Trophoblast cell (in vitro differentiated cells and primary cell): ENCODE results near the gene GGT1.
"Not testable (repeated sequence)": the region's sequence is repeated elsewhere in the genome, so short reads cannot be mapped to it uniquely, and the experiment has no call there.

Experiments
- DNase-seq, 2 donors: peaks; one replicate each; pipeline ENCODE4 v3.0.0-alpha.2; 2016
- H2AFZ ChIP-seq: 2 replicates; pipeline ENCODE4 v1.6.1; 2013; ENCODE audit warnings: low read length, moderate library complexity, mild to moderate bottlenecking; ENCODE audit not compliant: insufficient read depth, poor library complexity
- H2AK5ac ChIP-seq: 2 replicates; pipeline ENCODE4 v1.6.1; 2013; ENCODE audit warnings: mild to moderate bottlenecking, low read length
- H2BK120ac ChIP-seq: 2 replicates; pipeline ENCODE4 v1.6.1; 2013; ENCODE audit warnings: low read length, mild to moderate bottlenecking, moderate library complexity; ENCODE audit not compliant: insufficient read depth, poor library complexity
- H2BK12ac ChIP-seq: 2 replicates; pipeline ENCODE4 v1.6.1; 2013; ENCODE audit warnings: mild to moderate bottlenecking, low read length, moderate library complexity
- H2BK5ac ChIP-seq: 2 replicates; pipeline ENCODE4 v1.6.1; 2013; ENCODE audit warnings: low read length, low read depth, moderate library complexity, mild to moderate bottlenecking; ENCODE audit not compliant: poor library complexity
- H3K14ac ChIP-seq: 2 replicates; pipeline ENCODE4 v1.6.1; 2013; ENCODE audit warnings: mild to moderate bottlenecking, low read length
- H3K18ac ChIP-seq: 2 replicates; pipeline ENCODE4 v1.6.1; 2013; ENCODE audit warnings: mild to moderate bottlenecking, low read length
- H3K23ac ChIP-seq: 2 replicates; pipeline ENCODE4 v1.6.1; 2013; ENCODE audit warnings: low read length
- H3K27ac ChIP-seq: 2 replicates; pipeline ENCODE4 v1.5.1; 2013; ENCODE audit warnings: low read depth, mild to moderate bottlenecking, inconsistent platforms, low read length, moderate library complexity
- H3K27me3 ChIP-seq: 2 replicates; pipeline ENCODE4 v1.6.1; 2013; ENCODE audit warnings: inconsistent platforms, mild to moderate bottlenecking, low read length, moderate library complexity; ENCODE audit not compliant: insufficient read depth
- H3K36me3 ChIP-seq, 2 experiments: 1 replicate in 1 of 2; 2 replicates in 1 of 2; pipeline ENCODE4 v1.6.1; 2013; ENCODE audit warnings: low read length in 2 of 2, mild to moderate bottlenecking in 2 of 2, moderate library complexity in 1 of 2; ENCODE audit not compliant: insufficient read depth in 2 of 2, control insufficient read depth in 1 of 2
- H3K4ac ChIP-seq: 2 replicates; pipeline ENCODE4 v1.6.1; 2013; ENCODE audit warnings: low read depth, mild to moderate bottlenecking, low read length, moderate library complexity
- H3K4me1 ChIP-seq, 2 experiments: 1 replicate in 1 of 2; 2 replicates in 1 of 2; pipeline ENCODE4 v1.6.1; 2013; ENCODE audit warnings: low read length in 2 of 2, mild to moderate bottlenecking in 2 of 2, moderate library complexity in 1 of 2; ENCODE audit not compliant: insufficient read depth in 2 of 2, control insufficient read depth in 1 of 2
- H3K4me2 ChIP-seq: 2 replicates; pipeline ENCODE4 v1.6.1; 2013; ENCODE audit warnings: inconsistent platforms, mild to moderate bottlenecking, low read length, moderate library complexity
- H3K4me3 ChIP-seq: 2 replicates; pipeline ENCODE4 v1.5.1; 2013; ENCODE audit warnings: mild to moderate bottlenecking, low read depth, low read length, inconsistent platforms
- H3K79me1 ChIP-seq: one replicate; pipeline ENCODE4 v1.6.1; 2013; ENCODE audit warnings: low read length
- H3K79me2 ChIP-seq: 2 replicates; pipeline ENCODE4 v1.6.1; 2013; ENCODE audit warnings: low read length, mild to moderate bottlenecking; ENCODE audit not compliant: control insufficient read depth, insufficient read depth, poor library complexity
- H3K9ac ChIP-seq: 2 replicates; pipeline ENCODE4 v1.6.1; 2013; ENCODE audit warnings: mild to moderate bottlenecking, low read length
- H3K9me3 ChIP-seq: 2 replicates; pipeline ENCODE4 v1.6.1; 2013; ENCODE audit warnings: low read depth, mild to moderate bottlenecking, control low read depth, inconsistent platforms, low read length; ENCODE audit not compliant: insufficient read depth
- H4K12ac ChIP-seq: 2 replicates; pipeline ENCODE4 v1.6.1; 2013; ENCODE audit warnings: low read depth, mild to moderate bottlenecking, low read length, moderate library complexity
- H4K8ac ChIP-seq: 2 replicates; pipeline ENCODE4 v1.6.1; 2013; ENCODE audit warnings: low read depth, mild to moderate bottlenecking, low read length, moderate library complexity
- H4K91ac ChIP-seq: one replicate; pipeline ENCODE4 v1.6.1; 2013; ENCODE audit warnings: low read depth, mild to moderate bottlenecking, low read length, moderate library complexity
- WGBS: extraction: QIAGEN DNeasy Blood & Tissue Kit; methylation state at CpG from one replicate; pipeline ENCODE4 v1.1.7; 2013; ENCODE audit warnings: missing lambda C conversion rate; ENCODE audit not compliant: insufficient read length, insufficient coverage; ENCODE audit errors: extremely low coverage; 5-methylcytosine and 5-hydroxymethylcytosine counted together

The GGT1 gene

GRCh38 chr22:24642307-24642706, 39.3 kb downstream of the GGT1 start:
- not testable (repeated sequence) for H4K8ac ChIP-seq, H3K27ac ChIP-seq, H3K4me3 ChIP-seq, H4K91ac ChIP-seq, H3K79me1 ChIP-seq, DNase-seq, H3K36me3 ChIP-seq, H3K79me2 ChIP-seq, H2BK12ac ChIP-seq, H3K4me1 ChIP-seq, H3K23ac ChIP-seq, H2AK5ac ChIP-seq, H2BK120ac ChIP-seq, H2AFZ ChIP-seq, H4K12ac ChIP-seq, H3K27me3 ChIP-seq, H2BK5ac ChIP-seq, H3K4ac ChIP-seq, H3K18ac ChIP-seq, H3K9ac ChIP-seq, H3K9me3 ChIP-seq, H3K14ac ChIP-seq, H3K4me2 ChIP-seq
- WGBS = no CpG with 5 or more reads among the region's 1 CpG

GRCh38 chr22:24644409-24644808, 41.4 kb downstream of the GGT1 start:
- not testable (repeated sequence) for H3K36me3 ChIP-seq, H3K4me1 ChIP-seq, H3K23ac ChIP-seq, H3K14ac ChIP-seq, DNase-seq, H3K18ac ChIP-seq, H3K4me3 ChIP-seq, H3K79me1 ChIP-seq, H2BK12ac ChIP-seq, H2BK5ac ChIP-seq, H2AFZ ChIP-seq, H3K9ac ChIP-seq, H2AK5ac ChIP-seq, H3K4me2 ChIP-seq, H3K27me3 ChIP-seq, H4K8ac ChIP-seq, H3K27ac ChIP-seq, H3K9me3 ChIP-seq, H4K12ac ChIP-seq, H4K91ac ChIP-seq, H2BK120ac ChIP-seq, H3K79me2 ChIP-seq, H3K4ac ChIP-seq
- whole genome bisulfite sequencing = no CpG with 5 or more reads among the region's 11 CpGs

- not testable (repeated sequence) for H3K27me3 ChIP-seq, H3K23ac ChIP-seq, H3K4me3 ChIP-seq, H2BK5ac ChIP-seq, DNase-seq, H3K36me3 ChIP-seq, H3K9me3 ChIP-seq, H3K14ac ChIP-seq, H3K9ac ChIP-seq, H3K79me1 ChIP-seq, H3K4ac ChIP-seq, H3K18ac ChIP-seq, H4K12ac ChIP-seq, H3K79me2 ChIP-seq, H3K4me1 ChIP-seq, H4K8ac ChIP-seq, H3K4me2 ChIP-seq, H2BK12ac ChIP-seq, H2AK5ac ChIP-seq, H4K91ac ChIP-seq, H3K27ac ChIP-seq, H2BK120ac ChIP-seq, H2AFZ ChIP-seq
- WGBS = no CpG with 5 or more reads among the region's 21 CpGs
These were observed 42.7 kb downstream of the GGT1 start for GRCh38 chr22:24645408-24646399.

- H3K4me1 ChIP-seq, H3K9ac ChIP-seq, H3K27ac ChIP-seq, H3K27me3 ChIP-seq, H2BK5ac ChIP-seq, H3K4ac ChIP-seq, H3K4me2 ChIP-seq, H2AFZ ChIP-seq, H3K18ac ChIP-seq, H3K79me1 ChIP-seq, H3K9me3 ChIP-seq, H2BK120ac ChIP-seq, H3K23ac ChIP-seq, H3K79me2 ChIP-seq, H2AK5ac ChIP-seq, H3K36me3 ChIP-seq, H3K14ac ChIP-seq, H4K8ac ChIP-seq, DNase-seq, H2BK12ac ChIP-seq, H4K91ac ChIP-seq, H4K12ac ChIP-seq, H3K4me3 ChIP-seq: not testable (repeated sequence)
- WGBS = no CpG with 5 or more reads among the region's 19 CpGs
These were observed 43.8 kb downstream of the GGT1 start for GRCh38 chr22:24646756-24647155.
